ENCODE measurements around the gene FIBCD1. TPM values are rescaled to one million over a fixed set of nuclear protein-coding genes. Genes with fewer than 3 reads are reported as not detected.

FIBCD1 gene
- total and polyA plus RNA-seq, 2 of the 8 experiments (the other 6 are each of a cell fraction or from before 2014, with no cell fraction given), result 6.1 to 8.8 TPM

DNA sequence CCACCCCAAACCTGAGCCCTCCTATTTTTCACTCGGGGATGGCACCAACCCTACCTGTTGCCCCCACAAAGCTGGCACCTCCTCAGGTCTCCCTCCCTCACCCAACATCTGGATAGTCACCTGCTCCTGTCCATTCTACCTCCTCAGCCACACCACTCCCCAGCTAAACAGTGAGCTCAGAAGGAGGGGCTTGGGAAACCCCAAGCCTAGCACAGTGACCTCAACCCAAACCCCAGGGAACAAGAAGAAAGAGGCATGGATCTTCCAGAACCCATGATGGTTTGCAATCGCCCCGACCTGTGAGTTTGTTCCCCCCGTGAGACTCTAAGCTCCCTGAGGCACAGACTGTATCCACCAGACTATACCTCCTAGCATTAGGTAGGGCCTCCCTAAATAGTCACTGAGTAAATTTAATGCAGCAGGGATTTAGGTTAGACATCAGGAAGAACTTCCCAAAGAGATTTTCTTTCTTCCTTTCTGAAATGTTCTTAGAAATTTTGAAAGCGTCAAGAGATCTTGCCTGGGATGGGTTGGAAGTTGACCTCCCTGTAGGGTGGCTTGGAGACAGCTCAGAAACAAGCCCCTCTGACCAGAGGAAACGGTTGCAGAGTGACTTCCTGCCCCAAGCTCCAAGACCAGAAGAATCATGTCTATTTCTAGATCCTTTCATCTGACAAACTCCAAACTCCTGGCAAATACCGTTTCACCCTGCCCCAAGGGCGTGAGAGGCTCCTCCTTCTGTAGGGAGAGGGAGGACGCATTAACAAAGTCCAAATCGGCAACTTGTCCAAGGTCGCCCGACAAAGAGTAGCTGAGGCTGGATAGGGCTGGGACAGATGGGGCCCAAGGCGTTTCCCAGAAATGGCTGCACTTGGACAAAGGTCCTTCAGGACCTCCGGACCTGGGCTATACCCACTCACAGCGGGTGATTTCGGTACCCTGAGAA is 4.1 kb downstream of the FIBCD1 start:
- Histone ChIP-seq H4K5ac (ENCODE audit: insufficient read length, low read depth, low read length) (no peak overlapping the region), H3K4me3 (ENCODE audit: extremely low read depth in 1 of 4, insufficient read depth in 2 of 4, low read depth in 3 of 4, low read length in 4 of 4) (no peak overlapping the region), H2BK5ac (ENCODE audit: low read depth, low read length) (peak overlapping the region; percentile 30; the same call in 1 of the 2 replicates), H3K9me3 (ENCODE audit: insufficient read depth in 2 of 2, low read depth in 1 of 2, low read length in 1 of 2) (no peaks in the 10 kb centered on the region), H3K14ac (ENCODE audit: insufficient read length) (no peak overlapping the region), H4K8ac (ENCODE audit: extremely low read depth, insufficient read depth, low read length) (no peak overlapping the region), H3K27me3 (replicated peaks in 1 of 4; ENCODE audit: control insufficient read depth in 3 of 4, extremely low read depth in 1 of 4, insufficient read depth in 3 of 4, low read length in 3 of 4) (peaks cover 12 to 28% (median 23%) of the 10 kb centered on the region in 4 experiments), H3K23ac (ENCODE audit: insufficient read length) (no peak overlapping the region), H2AK5ac (ENCODE audit: low read depth, low read length) (peak overlapping the region; percentile 89; the same call in 1 of the 2 replicates), H2BK20ac (ENCODE audit: low read length) (0 out of 2 replicates have a peak overlapping the region, but pooled peaks have one; percentile 72), H3K27ac (ENCODE audit: low read depth, low read length) (no peak overlapping the region), H2BK120ac (replicated peaks; ENCODE audit: low read depth, low read length) (peak overlapping the region; percentile 12), H3K4me1 (replicated peaks in 1 of 4; ENCODE audit: control insufficient read depth in 3 of 4, insufficient read depth in 4 of 4, low read length in 3 of 4) (peaks cover 8 to 48% (median 29%) of the 10 kb centered on the region in 4 experiments), H4K20me1 (replicated peaks in 1 of 2; ENCODE audit: control insufficient read depth in 1 of 2, insufficient read depth in 2 of 2, low read length in 2 of 2) (peaks cover 0 to 2% of the 10 kb centered on the region in 2 experiments), H3K9ac (replicated peaks in 1 of 4; ENCODE audit: extremely low read depth in 1 of 4, low read depth in 3 of 4, low read length in 3 of 4) (no peak overlapping the region), H3K79me2 (ENCODE audit: control insufficient read depth in 1 of 2, insufficient read depth in 2 of 2, low read length in 2 of 2) (no peaks in the 10 kb centered on the region), H2BK12ac (ENCODE audit: low read depth, low read length) (peak overlapping the region; percentile 93; the same call in 1 of the 2 replicates), H3K4me2 (ENCODE audit: insufficient read depth in 1 of 2, low read depth in 2 of 2, low read length in 2 of 2) (no peak overlapping the region), H3K18ac (ENCODE audit: extremely low read depth, low read length) (no peak overlapping the region; the same call in 1 of the 2 replicates), H3K36me3 (ENCODE audit: control insufficient read depth in 2 of 4, insufficient read depth in 4 of 4, low read length in 3 of 4) (no peaks in the 10 kb centered on the region; a peak in 1 of 8 replicates), H3K4ac (replicated peaks; ENCODE audit: insufficient read length, low read depth, low read length) (no peak overlapping the region), H4K91ac (replicated peaks; ENCODE audit: insufficient read length, low read length) (no peak overlapping the region), H2BK15ac (ENCODE audit: low read length) (peak overlapping the region; percentile 24; the same call in 1 of the 2 replicates), H3K56ac (replicated peaks; ENCODE audit: insufficient read length, low read depth, low read length) (no peak overlapping the region), H3K79me1 (ENCODE audit: low read depth, low read length) (no peaks in the 10 kb centered on the region), H3K23me2 (ENCODE audit: low read depth, low read length) (peaks cover 13% of the 10 kb centered on the region; the same call in 1 of the 2 replicates), H2AFZ (ENCODE audit: low read length) (no peak overlapping the region)
- WGBS, 2 experiments (ENCODE audit: extremely low coverage in 1 of 2, insufficient coverage in 1 of 2, insufficient read length in 1 of 2, insufficient replicate concordance in 2 of 2, low coverage in 1 of 2, low lambda C conversion rate in 2 of 2, missing lambda C conversion rate in 1 of 2), result 77% methylated on average over 16 of the region's 16 CpGs; no CpG with 5 or more reads in 1 of the 2 experiments
- ChIA-PET POLR2A (ENCODE audit: partially characterized antibody) (interaction anchor here (1.2 to 1.5 kb wide), 4 partner anchors 10 to 35 kb away, joined by 3 to 5 read pairs (median 4); no protein-coding TSS in a partner anchor), CTCF (ENCODE audit: partially characterized antibody) (interaction anchor here (1.0 to 7.8 kb wide), 9 partner anchors 10 to 163 kb away, joined by 3 to 38 read pairs (median 6); no protein-coding TSS in a partner anchor)
- no peak for DNase-seq (ENCODE audit: low read depth in 1 of 2, low spot score in 2 of 2)
- TF ChIP-seq KDM1A (IDR thresholded peaks at IDR 0.05; ENCODE audit: borderline replicate concordance, low read length), result peak; percentile 95
- TF ChIP-seq SP4 (IDR thresholded peaks at IDR 0.05; ENCODE audit: low read length), result no peak
- FAIRE-seq, result no peak
